Stimulated activated CD4-positive, alpha-beta T cell treated with anti-CD3 and anti-CD28 coated beads, TNF-alpha, amount 100 ng/mL, for 48 hours (primary cell): ENCODE measurements around the gene STT3A.
"Not testable (repeated sequence)": the region's sequence is repeated elsewhere in the genome, so short reads cannot be mapped to it uniquely, and the experiment has no call there.

Source experiments
- DNase-seq, 3 donors: peaks; one replicate each; pipeline ENCODE4 v3.0.0-alpha.2; 2020; ENCODE audit warnings: low read depth in 3 of 3

The STT3A gene

GRCh38 chr11:125592305-125593113 lies at the start of gene STT3A:
Gene STT3A (plus strand): TSS chr11:125592852. CDS start chr11:125595916, 3,064 bp downstream.
- peak; percentile 94 to 98 (median 97) for DNase-seq

DNA sequence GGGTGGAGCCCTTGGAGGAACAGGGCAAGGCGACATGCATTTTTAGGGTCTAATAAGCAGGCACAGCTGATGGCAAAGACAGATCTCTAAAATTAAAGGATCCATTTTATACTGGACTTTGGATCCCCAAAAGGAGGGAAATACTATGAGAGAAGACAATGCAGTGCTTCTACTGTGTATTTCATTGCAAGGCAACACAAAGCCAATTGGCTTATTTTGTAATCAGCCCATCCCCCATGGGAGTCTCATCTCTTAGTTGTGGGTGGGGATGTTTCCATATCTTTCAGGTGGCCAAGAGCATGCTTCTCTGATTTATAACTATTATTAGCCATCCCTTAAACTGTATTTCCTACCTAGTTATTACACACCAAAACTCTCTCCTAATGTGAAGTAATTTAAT lies 41.9 kb upstream of the STT3A start:
- DNase-seq, result no peak

GRCh38 chr11:125551835-125552342 lies 40.8 kb upstream of the STT3A start:
- no peak for DNase-seq

GRCh38 chr11:125552927-125553326 lies 39.7 kb upstream of the STT3A start:
- DNase-seq, result no peak

DNA sequence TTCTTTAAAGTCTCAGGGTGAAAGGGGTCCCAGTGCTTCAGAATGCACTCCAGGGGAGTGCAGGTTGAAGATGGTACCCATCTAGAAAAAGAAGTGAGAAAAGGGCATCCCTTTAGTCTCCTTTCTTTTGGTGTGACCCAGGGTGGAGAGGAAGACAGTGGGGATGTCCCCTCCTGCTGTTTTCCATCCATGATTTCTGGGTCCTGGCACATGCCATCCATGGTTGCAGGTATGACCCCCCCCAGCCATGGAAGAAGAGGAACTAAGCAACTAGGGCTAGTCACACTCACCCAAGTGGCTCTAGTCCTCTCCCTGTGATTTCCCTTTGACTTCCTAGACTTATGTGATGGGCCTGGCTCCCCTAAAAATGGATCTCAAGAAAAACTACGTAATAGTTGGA lies 39.3 kb upstream of the STT3A start:
- DNase-seq, result no peak

GRCh38 chr11:125554038-125554437 lies 38.6 kb upstream of the STT3A start:
- DNase-seq, result no peak

DNA sequence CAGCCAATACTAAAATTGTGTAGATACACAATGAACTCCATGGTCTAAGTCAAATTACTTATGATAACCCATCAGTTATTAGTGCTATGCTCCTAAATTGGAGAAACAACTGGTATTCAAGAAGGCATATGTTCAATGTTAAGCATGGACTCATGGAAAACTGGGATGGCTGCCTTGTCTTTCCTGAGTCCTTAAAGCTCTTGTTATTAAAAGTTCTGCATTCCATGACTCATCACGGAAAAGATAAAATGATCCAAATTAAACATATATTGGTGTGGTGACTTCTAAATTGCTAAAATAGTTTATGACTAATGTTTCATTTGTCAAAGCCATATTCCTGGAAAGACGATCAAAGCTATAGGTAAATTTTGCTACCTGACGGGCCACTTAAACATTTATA lies 32.8 kb upstream of the STT3A start:
- DNase-seq, result no peak

DNA sequence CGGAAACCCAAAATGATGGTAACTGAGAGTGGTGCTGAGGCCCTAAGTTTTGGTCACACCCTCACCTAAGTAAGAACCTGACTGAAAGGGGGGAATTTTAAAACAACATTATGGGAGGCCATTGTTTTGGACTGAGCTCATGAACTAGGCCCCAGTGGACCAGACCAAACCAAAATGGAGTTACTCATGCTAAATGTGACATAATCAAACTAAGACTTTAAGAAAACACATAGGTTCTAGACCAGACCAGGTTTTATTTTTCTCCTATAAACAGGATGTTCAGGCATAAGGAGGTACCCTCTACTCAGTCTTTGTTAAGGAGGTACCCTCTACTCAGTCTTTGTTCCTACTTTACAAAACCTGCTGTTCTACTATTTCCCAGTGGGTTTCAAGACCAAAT lies 30.7 kb upstream of the STT3A start:
- DNase-seq, result no peak

GRCh38 chr11:125562430-125562829 lies 30.2 kb upstream of the STT3A start:
- DNase-seq, result no peak

DNA sequence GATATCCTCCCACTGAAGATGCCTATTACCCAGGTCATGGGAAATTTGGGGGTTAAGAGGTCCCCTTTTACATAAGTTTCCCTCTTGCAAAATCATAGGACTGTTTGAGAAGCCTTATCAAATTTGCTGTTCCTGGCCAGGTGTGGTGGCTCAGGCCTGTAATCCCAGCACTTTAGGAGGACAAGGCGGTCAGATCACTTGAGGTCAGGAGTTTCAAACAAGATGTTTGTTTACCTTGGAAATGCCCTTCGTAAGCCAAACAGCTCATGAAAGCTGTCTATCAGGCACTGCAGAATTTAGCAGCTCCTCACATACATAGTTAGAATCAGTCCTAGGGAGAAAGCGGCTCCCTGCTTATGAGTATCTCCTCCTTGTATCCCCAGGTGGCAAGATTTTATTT lies 28.3 kb upstream of the STT3A start:
- no peak for DNase-seq

DNA sequence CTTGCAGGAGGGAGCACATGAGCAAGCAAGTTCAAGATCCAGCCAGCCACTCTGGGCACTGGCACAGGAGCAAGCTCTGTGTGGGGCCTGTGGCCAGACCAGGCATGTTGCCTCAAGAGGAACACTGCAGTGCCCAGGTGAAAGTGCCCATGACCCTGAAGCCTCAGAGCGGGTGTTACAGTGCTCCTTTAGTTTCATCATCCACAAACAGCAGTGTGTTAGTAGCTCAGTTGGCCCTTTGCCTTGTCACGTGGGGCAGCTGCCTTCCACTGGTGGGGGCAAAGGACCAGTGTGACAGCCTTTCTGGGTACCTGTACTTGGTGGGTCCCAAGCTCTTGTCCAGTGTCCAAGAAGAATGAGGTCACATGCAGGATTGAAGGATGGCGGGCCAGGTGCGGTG lies 26.4 kb upstream of the STT3A start:
- DNase-seq, result no peak

DNA sequence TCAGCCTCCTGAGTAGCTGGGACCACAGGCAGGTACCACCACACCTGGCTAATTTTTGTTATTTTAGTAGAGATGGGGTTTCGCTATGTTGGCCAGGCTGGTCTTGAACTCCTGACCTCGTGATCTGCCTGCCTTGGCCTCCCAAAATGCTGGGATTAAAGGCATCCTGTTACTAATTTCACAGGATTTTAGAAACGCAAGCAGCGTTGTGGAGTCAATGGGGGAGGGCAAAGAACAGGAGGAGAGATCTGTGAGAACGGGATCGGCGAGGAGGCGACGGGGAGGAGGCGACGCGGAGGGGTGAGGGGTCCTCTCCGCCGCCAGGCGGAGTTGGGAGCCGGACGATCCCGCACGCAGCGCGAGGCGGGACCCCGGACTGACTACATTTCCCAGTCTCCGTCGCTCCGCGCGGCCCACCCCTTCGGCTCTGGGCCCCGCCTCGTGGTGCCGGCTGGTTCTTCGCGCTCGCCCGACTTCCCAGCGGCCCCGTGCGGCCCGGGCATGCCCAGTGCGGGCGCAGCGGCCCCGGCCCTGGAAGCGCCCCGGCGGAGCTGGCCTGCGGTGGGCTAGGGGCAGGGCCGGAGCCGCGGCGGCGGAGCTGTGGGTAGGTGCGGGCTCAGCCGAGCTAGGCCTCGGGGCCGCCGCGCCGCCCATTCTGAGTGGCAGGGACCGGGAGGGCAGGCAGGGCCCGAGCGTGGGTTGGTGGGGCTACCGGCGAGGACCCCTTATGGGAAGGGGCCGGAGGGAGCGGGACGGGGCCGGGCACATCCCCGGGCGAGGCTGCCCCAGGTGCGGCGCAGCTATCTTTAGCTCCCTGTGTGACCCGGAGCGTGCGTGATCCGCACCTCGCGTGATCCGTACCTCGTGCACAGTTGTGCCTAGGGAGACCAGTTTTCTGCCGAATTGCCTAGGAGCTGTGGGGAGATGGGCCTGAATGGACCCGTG lies 23.4 kb upstream of the STT3A start, which contains the start of gene EI24:
TSS of gene EI24 (plus strand) at position 508 of the 945 bp plus-strand sequence. CDS start 3,051 bp downstream, outside the sequence.
- peak; percentile 76 to 88 (median 84) for DNase-seq

DNA sequence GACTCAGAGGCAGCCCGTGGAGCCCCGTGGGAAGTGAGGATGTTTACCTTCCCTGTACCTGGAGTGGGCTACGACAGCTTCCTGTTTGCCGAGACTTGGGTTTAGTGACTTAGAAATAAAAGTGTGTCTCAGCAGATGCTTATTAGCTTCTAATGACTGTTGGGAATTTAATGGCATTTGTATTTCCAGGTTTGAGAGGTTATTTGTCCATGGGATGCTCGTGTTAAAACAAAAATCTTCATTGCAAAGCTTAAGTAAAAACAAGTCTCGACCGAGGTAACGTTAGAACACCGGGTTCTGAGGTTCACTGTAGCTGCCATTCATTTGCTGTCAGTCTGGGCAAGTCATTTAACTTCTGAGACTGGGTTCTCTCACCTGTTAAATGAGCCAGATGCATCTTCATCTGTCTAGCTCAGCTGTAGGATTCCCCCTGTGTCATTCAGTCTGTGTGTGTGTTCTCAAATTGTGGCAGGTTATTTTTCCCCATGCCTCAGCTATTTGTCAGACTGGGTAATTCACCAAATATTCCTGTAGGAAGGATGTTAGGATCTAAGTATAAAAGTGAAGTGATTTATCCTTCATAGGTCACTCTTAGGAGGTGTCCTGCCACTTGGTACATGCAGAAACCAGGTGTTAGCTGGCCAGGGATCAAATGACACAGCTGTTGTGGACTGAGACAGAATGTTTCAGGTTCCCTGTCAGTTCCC lies 22.6 kb upstream of the STT3A start:
- no peak for DNase-seq

- DNase-seq, result no peak
These were observed 21.7 kb upstream of the STT3A start for GRCh38 chr11:125570952-125571351.

- DNase-seq, result no peak
These were observed 19.7 kb upstream of the STT3A start for GRCh38 chr11:125572916-125573315.

GRCh38 chr11:125577181-125577580 lies 15.5 kb upstream of the STT3A start:
- not testable (repeated sequence) for DNase-seq

DNA sequence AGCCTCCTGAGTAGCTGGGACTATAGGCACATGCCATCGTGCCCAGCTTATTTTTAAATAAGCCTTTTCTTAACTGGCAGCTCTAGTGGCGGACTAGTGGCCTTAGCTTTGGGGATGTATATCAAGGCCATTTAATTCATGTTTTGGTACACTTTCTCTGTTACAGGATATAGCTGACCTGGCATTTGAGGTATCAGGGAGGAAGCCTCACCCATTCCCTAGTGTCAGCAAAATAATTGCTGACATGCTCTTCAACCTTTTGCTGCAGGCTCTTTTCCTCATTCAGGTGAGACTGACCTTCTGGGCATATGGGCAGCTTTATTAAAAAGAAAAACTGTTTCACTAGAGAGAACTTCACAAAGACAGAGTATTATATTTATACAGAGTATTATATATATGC lies 13.9 kb upstream of the STT3A start:
- no peak for DNase-seq

DNA sequence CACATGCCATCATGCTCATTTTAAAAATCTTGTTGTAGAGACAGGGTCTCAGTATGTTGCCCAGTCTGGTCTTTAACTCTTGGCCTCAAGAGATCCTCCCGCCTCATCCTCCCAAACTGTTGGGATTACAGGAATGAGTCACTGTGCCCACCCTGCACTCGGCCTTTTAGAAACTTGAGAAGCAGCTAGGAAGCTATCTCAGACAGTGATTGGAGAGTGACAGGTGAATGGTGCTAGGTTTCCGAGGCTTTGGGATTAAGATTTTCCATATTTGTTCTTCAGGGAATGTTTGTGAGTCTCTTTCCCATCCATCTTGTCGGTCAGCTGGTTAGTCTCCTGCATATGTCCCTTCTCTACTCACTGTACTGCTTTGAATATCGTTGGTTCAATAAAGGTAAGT lies 12.8 kb upstream of the STT3A start:
- DNase-seq, result no peak

- DNase-seq, result no peak
These were observed 9.2 kb upstream of the STT3A start for GRCh38 chr11:125583496-125583895.

DNA sequence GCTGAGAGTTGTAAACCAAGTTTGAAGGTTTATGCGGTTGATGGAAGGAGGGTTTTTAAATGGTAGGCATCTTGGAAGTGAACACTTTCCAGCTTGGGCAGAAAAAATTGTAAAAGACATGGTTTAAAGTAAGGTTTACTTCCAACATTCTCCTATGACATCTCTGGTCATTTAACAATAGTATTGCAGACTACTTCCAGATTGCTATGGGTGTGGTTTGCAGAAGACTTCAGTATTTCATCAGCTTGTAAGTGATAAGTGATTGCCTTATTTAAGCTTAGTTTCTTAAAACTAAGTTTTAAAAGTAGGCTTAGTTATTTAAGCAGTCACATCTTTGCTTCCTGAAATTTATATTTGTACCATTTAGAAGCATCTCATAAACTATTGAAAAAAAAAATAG lies 7.2 kb upstream of the STT3A start:
- no peak for DNase-seq

DNA sequence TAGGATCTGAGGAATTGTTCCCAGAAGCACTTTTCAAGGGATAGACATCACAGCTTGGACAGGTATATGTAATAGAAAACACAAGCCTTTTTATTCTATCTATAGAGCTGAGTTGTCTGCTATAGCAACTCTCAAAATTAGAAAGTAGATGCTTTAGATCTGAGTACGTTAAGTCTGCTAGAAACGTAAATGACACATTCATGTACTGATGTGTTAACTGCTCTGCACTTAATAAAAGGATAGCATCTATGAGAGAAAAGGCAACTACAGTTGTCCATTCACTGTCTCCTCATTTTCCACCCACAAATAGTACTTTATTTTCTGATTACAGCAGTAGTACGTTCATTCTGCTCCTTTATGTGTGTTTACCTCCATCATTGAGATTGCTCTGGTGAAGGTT lies 6.0 kb upstream of the STT3A start:
- DNase-seq, result no peak

GRCh38 chr11:125587480-125587879 lies 5.2 kb upstream of the STT3A start:
- DNase-seq, result no peak
